ENCODE results near the gene VAMP5. TPM values are rescaled to one million over a fixed set of nuclear protein-coding genes. Genes with fewer than 3 reads are reported as not detected.

The VAMP5 gene
- total RNA-seq, 1 donor from 2014 or later = not detected

- peak overlapping the region; percentile 72 for H3K4me3 ChIP-seq
- DNase-seq (ENCODE audit: low spot score) = no peak
- peak overlapping the region; percentile 98 for H3K9ac ChIP-seq
- no peak overlapping the region for H2AFZ ChIP-seq (replicated peaks)
- Mint-ChIP-seq H3K27ac (peak overlapping the region; percentile 3), H3K4me1 (peaks cover 62% of the 10 kb centered on the region), H3K9me3 (no peaks in the 10 kb centered on the region), H3K27me3 (ENCODE audit: insufficient read depth, low read depth) (peaks cover 3% of the 10 kb centered on the region), H3K4me3 (peak overlapping the region; percentile 97), H3K36me3 (peaks cover 39% of the 10 kb centered on the region)
- no peak for TF ChIP-seq EZH2phosphoT487 (IDR thresholded peaks at IDR 0.05)
- TF ChIP-seq EZH2 (IDR thresholded peaks at IDR 0.05) = no peak
- no peak for TF ChIP-seq CTCF (IDR thresholded peaks at IDR 0.05)
- no peaks in the 10 kb centered on the region for H3K27me3 ChIP-seq
- H3K79me2 ChIP-seq (ENCODE audit: low read depth) = peaks cover 69% of the 10 kb centered on the region
- H3K4me1 ChIP-seq = peaks cover 43% of the 10 kb centered on the region
- H4K20me1 ChIP-seq (ENCODE audit: low read depth) = peaks cover 55% of the 10 kb centered on the region
- H3F3A ChIP-seq (ENCODE audit: low read depth) = peaks cover 67% of the 10 kb centered on the region
- no peak overlapping the region for H3K27ac ChIP-seq
- H3K9me3 ChIP-seq (ENCODE audit: low read depth) = no peaks in the 10 kb centered on the region
- H3K4me2 ChIP-seq = peak overlapping the region; percentile 89
- H3K36me3 ChIP-seq = peaks cover 30% of the 10 kb centered on the region
Measured at GRCh38 chr2:85540133-85540648, 44.0 kb upstream of the VAMP5 start.

DNA sequence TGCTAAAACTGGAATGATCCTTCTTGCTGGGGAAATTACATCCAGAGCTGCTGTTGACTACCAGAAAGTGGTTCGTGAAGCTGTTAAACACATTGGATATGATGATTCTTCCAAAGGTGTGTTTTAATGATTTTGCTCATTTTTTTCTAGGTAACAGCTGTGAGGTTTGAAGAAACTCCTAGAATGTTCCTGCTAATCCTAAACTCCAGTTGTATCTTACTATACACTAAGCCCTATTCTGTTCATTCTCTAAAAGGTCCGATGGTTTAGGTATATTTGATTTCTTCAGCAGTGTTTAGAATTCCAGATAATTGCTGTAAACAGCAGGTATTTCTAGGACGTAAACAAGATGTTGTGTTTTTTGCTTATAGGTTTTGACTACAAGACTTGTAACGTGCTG, 43.0 kb upstream of the VAMP5 start:
- peak overlapping the region; percentile 72 for H3K4me3 ChIP-seq
- peaks cover 69% of the 10 kb centered on the region for H3K79me2 ChIP-seq (ENCODE audit: low read depth)
- peaks cover 43% of the 10 kb centered on the region for H3K4me1 ChIP-seq
- peaks cover 78% of the 10 kb centered on the region for H3F3A ChIP-seq (ENCODE audit: low read depth)
- no peak for DNase-seq (ENCODE audit: low spot score)
- no peak overlapping the region for H3K9ac ChIP-seq
- peak overlapping the region; percentile 97 for H3K4me3 Mint-ChIP-seq
- H3K36me3 Mint-ChIP-seq = peaks cover 38% of the 10 kb centered on the region
- H3K9me3 Mint-ChIP-seq = no peaks in the 10 kb centered on the region
- H3K4me2 ChIP-seq = peak overlapping the region; percentile 89
- peaks cover 66% of the 10 kb centered on the region for H4K20me1 ChIP-seq (ENCODE audit: low read depth)
- peaks cover 5% of the 10 kb centered on the region for H3K27me3 Mint-ChIP-seq (ENCODE audit: insufficient read depth, low read depth)
- peaks cover 30% of the 10 kb centered on the region for H3K36me3 ChIP-seq
- no peaks in the 10 kb centered on the region for H3K9me3 ChIP-seq (ENCODE audit: low read depth)
- H2AFZ ChIP-seq (replicated peaks) = no peak overlapping the region
- no peak overlapping the region for H3K27ac ChIP-seq
- TF ChIP-seq EZH2phosphoT487 (IDR thresholded peaks at IDR 0.05) (no peak), EZH2 (IDR thresholded peaks at IDR 0.05) (no peak), CTCF (IDR thresholded peaks at IDR 0.05) (no peak)
- no peak overlapping the region for H3K27ac Mint-ChIP-seq
- peaks cover 60% of the 10 kb centered on the region for H3K4me1 Mint-ChIP-seq
- H3K27me3 ChIP-seq = no peaks in the 10 kb centered on the region

DNA sequence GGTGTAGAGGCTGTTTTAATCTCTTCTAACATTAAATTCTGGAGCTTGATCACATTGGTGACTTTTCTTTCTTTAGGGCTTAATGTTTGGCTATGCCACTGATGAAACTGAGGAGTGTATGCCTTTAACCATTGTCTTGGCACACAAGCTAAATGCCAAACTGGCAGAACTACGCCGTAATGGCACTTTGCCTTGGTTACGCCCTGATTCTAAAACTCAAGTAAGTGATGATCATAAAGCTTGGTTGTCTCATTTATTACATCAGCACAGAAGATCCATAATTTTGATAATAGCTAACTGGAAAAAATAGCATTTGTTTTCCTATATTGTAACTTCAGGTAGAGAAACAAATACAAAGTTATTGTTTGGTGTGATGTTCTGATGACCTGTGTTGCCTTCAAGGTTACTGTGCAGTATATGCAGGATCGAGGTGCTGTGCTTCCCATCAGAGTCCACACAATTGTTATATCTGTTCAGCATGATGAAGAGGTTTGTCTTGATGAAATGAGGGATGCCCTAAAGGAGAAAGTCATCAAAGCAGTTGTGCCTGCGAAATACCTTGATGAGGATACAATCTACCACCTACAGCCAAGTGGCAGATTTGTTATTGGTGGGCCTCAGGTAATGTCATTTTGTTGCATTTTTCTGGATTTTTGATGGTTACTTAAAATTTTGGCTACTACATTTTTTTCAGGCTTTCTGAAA, 42.3 kb upstream of the VAMP5 start:
- no peak overlapping the region for H3K9ac ChIP-seq
- H3K4me1 Mint-ChIP-seq = peaks cover 54% of the 10 kb centered on the region
- peaks cover 63% of the 10 kb centered on the region for H3K79me2 ChIP-seq (ENCODE audit: low read depth)
- peaks cover 38% of the 10 kb centered on the region for H3K36me3 Mint-ChIP-seq
- no peak overlapping the region for H3K27ac Mint-ChIP-seq
- peaks cover 72% of the 10 kb centered on the region for H4K20me1 ChIP-seq (ENCODE audit: low read depth)
- no peak overlapping the region for H3K27ac ChIP-seq
- H3K4me3 ChIP-seq = peak overlapping the region; percentile 72
- H3K9me3 Mint-ChIP-seq = no peaks in the 10 kb centered on the region
- peaks cover 40% of the 10 kb centered on the region for H3K4me1 ChIP-seq
- H3K36me3 ChIP-seq = peaks cover 30% of the 10 kb centered on the region
- H3K4me3 Mint-ChIP-seq = peak overlapping the region; percentile 16
- H3F3A ChIP-seq (ENCODE audit: low read depth) = peaks cover 84% of the 10 kb centered on the region
- H3K27me3 ChIP-seq = no peaks in the 10 kb centered on the region
- peak overlapping the region; percentile 89 for H3K4me2 ChIP-seq
- TF ChIP-seq CTCF (IDR thresholded peaks at IDR 0.05) = no peak
- no peak for TF ChIP-seq EZH2 (IDR thresholded peaks at IDR 0.05)
- TF ChIP-seq EZH2phosphoT487 (IDR thresholded peaks at IDR 0.05) = no peak
- H2AFZ ChIP-seq (replicated peaks) = no peak overlapping the region
- DNase-seq (ENCODE audit: low spot score) = no peak
- peaks cover 5% of the 10 kb centered on the region for H3K27me3 Mint-ChIP-seq (ENCODE audit: insufficient read depth, low read depth)
- H3K9me3 ChIP-seq (ENCODE audit: low read depth) = no peaks in the 10 kb centered on the region
